GM21723 (cell line): Measurements from ENCODE around the gene FUNDC2.

ENCODE experiments used
- ATAC-seq: cut with Tn5 transposase; IDR thresholded peaks from one replicate; pipeline ENCODE4 v1.9.1; 2021; ENCODE audit warnings: mild to moderate bottlenecking, moderate library complexity; ENCODE audit not compliant: unreplicated experiment

The FUNDC2 gene

GRCh38 chrX:155068165-155068564 is 41.5 kb downstream of the FUNDC2 start:
- no peak for ATAC-seq

DNA sequence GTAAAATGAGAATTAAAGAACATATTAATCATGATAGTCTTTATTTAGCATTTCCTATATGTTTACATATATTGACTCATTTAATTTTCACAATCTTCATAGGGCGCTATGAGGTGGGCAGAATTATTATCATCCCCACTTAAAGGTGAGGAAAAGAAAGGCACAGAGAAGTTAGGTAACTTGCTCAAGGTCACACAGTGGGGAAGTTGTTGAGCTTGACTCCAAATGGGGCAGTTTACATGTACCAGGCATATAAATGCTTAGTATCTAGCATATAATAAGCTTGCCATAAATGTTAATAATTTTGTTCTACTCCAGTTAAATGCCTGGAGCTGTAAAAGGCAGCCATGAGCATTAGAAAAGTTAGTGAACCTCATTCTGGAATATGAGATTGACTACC is 42.8 kb downstream of the FUNDC2 start:
- no peak for ATAC-seq

- no peak for ATAC-seq
Measured at GRCh38 chrX:155070038-155070437, 43.4 kb downstream of the FUNDC2 start.

- ATAC-seq = peak; percentile 19
Measured at GRCh38 chrX:155070663-155070974, 44.0 kb downstream of the FUNDC2 start.

- ATAC-seq = peak; percentile 87
Measured at GRCh38 chrX:155070975-155071693, 44.5 kb downstream of the FUNDC2 start, which contains the start of the genes BRCC3, CMC4 and MTCP1. TSS of gene BRCC3 (plus strand) at chrX:155071508. CDS start at chrX:155071528, 20 bp downstream. TSS of gene CMC4 (minus strand) at chrX:155071136. CDS start at chrX:155064023, 7,113 bp downstream. TSS of gene MTCP1 (minus strand) at chrX:155071136. CDS start at chrX:155066010, 5,126 bp downstream.

DNA sequence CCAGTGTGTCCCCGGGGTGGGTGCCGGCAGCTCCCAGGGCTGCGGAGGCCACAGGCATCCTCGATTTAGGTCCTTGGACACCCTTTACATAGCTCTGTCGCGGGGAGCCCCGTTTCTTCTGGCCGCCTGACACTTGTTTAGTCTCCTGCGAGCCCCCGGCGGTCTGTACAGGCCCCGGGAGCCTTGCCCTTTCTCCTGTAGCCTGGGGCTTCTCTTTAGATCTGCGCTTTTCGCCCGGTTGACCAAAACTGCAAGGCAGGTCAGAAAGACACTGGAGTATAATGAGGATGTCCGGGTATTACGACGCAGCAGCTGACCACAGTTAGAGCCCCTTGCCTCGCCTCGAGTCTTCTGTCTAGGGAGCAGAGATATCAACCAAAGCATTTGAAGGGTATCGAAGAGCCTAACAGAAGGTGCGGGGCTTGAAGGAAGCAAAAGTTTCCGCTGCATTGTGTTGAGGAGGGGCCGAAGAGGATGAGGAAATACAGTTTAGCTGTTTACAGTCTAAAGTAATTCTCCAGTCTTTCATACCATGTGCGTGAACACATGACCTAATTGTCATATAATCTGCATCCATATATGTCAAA is 45.1 kb downstream of the FUNDC2 start:
- ATAC-seq = peak; percentile 37

GRCh38 chrX:155086202-155086840 is 59.7 kb downstream of the FUNDC2 start:
- no peak for ATAC-seq

DNA sequence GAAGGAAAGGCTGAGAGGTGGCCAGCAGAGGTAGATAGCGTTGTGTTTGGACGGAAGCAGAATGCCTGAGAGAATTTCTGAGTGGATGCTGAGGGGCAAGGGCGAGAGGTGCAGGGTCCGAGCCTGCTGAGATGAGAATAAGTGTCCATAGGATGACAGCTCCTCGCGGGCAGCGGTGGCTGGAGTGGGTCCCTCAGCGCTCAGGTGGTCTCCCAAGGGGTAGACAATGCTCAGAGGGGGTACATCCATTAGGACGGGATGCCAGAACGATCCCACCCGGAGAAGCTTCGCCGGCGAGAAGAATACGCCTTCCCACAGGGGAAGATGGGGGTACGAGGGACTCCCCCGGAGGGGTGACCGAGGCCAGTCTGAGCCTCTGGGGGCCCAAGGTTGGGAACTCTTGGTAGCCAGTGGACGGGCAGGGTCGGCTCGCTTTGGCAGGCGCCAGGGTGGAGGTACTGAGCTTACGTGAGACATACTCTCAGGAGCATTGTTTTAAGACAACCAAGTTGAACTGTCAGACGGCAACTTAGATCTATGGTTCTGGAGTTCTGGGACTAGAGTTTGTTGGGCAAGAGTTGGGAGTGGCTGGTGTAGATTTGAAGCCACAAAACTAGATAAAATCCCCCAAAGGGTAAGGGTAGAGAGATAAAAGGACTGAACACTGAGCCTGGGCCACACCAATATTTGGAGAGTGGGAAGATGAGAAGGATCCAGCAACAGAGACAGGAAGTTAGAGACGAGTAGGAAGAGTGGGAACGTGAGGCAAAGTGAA is 60.5 kb downstream of the FUNDC2 start:
- ATAC-seq = no peak

DNA sequence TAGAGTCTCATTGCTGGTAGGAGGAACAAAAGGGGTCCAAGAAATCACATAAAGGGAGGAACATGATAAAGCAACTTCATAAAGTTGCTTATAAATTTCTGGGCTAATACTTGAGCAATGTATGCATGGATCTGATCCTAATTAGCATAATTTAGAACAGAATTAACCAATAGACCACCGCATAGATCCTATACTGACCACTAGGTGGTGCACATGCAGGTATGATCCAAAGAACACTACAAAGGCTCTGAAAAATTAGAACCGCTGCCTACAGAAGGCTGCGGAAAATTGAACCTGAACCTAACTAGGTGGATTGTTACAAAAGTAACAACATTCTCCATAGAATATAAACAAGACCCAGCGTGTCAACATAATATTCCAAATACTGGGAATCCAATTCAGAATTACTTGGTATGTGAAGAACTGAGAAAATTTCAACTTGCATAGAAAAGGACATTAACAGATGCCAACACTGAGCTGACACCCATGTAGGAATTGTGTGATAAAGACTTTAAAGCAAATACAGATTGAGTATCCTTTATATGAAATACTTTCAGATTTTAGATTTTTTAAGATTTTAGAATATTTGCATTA is 67.9 kb downstream of the FUNDC2 start:
- ATAC-seq = peak; percentile 71

GRCh38 chrX:155105919-155106318 is 79.3 kb downstream of the FUNDC2 start:
- no peak for ATAC-seq

GRCh38 chrX:155108427-155108826 is 81.8 kb downstream of the FUNDC2 start:
- no peak for ATAC-seq
